ENCODE results near the gene RPS15. TPM values are rescaled to one million over a fixed set of nuclear protein-coding genes. Genes with fewer than 3 reads are reported as not detected.

RPS15 gene
- total and polyA plus RNA-seq, 9 of the 15 experiments (the other 6 are each of a cell fraction or from before 2014, with no cell fraction given): 605 to 2,791 (median 957) TPM

GRCh38 chr19:1422943-1423342 lies 15.3 kb upstream of the RPS15 start:
- Histone ChIP-seq H4K20me1 (replicated peaks; ENCODE audit: control insufficient read depth, insufficient read depth, low read length) (peaks cover 24% of the 10 kb centered on the region; the same call in 1 of the 2 replicates), H3K27ac (ENCODE audit: extremely low read depth, low read depth, low read length) (no peak overlapping the region), H3K4me2 (ENCODE audit: insufficient read depth, low read length) (no peak overlapping the region), H3K4me3 (no peak overlapping the region), H3K9ac (ENCODE audit: insufficient read depth in 1 of 2, low read depth in 2 of 2, low read length in 2 of 2) (no peak overlapping the region), H3K36me3 (ENCODE audit: control insufficient read depth, insufficient read depth, low read length) (peaks cover 98% of the 10 kb centered on the region), H3K9me3 (replicated peaks; ENCODE audit: control insufficient read depth, insufficient read depth, low read depth, low read length) (no peaks in the 10 kb centered on the region), H3K27me3 (ENCODE audit: control insufficient read depth in 2 of 2, insufficient read depth in 2 of 2, low read length in 2 of 2) (no peaks in the 10 kb centered on the region), H3K9me1 (ENCODE audit: control insufficient read depth, insufficient read depth, low read length) (peaks cover 4% of the 10 kb centered on the region), H2AFZ (ENCODE audit: low read depth, low read length) (no peak overlapping the region), H3K4me1 (replicated peaks in 1 of 2; ENCODE audit: control insufficient read depth in 2 of 2, insufficient read depth in 2 of 2, low read length in 2 of 2) (peaks cover 0 to 46% of the 10 kb centered on the region in 2 experiments; a peak in 2 of 5 replicates), H3K79me2 (ENCODE audit: control insufficient read depth, insufficient read depth, low read length) (peaks cover 75% of the 10 kb centered on the region)
- DNase-seq (ENCODE audit: extremely low read depth in 1 of 4, low spot score in 3 of 4) (no peak), ATAC-seq (no peak), FAIRE-seq (no peak)
- POLR2A ChIA-PET: interaction anchor here (1.4 to 2.4 kb wide), 2 partner anchors 9 to 10 kb away, joined by 5 to 6 read pairs; no protein-coding TSS in a partner anchor
- CTCF ChIA-PET (ENCODE audit: low intra/inter-chr PET ratio): no interaction called here
- BruUV-seq (replicated peaks): no TSS peak
- in situ Hi-C loops (cut with MboI): no loop called here
- TF ChIP-seq ZFX (CRISPR knock-in tag; IDR thresholded peaks at IDR 0.05): 0 out of 2 replicates have a peak, but pooled peaks have one; percentile 19
- TF ChIP-seq MTF1 (CRISPR knock-in tag; IDR thresholded peaks at IDR 0.05; ENCODE audit: borderline replicate concordance): peak; percentile 33; the same call in 1 of the 2 replicates
- TF ChIP-seq ZNF277 (CRISPR knock-in tag; IDR thresholded peaks at IDR 0.05; ENCODE audit: borderline replicate concordance): peak; percentile 72; the same call in 1 of the 2 replicates
- TF ChIP-seq RNF2 (IDR thresholded peaks at IDR 0.05): no peak
- 92% methylated on average over 19 of the region's 24 CpGs for WGBS (ENCODE audit: insufficient coverage, low coverage, missing lambda C conversion rate)
- intact Hi-C loops (cut with micrococcal nuclease): no loop called here

All from K562 (cell line).